ENCODE measurements around the gene MYBPH. TPM values are rescaled to one million over a fixed set of nuclear protein-coding genes. Genes with fewer than 3 reads are reported as not detected.

MYBPH gene
- polyA plus RNA-seq, 2 of the 4 experiments (the other 2 are of a cell fraction) = not detected

GRCh38 chr1:203161175-203161574 is 14.5 kb downstream of the MYBPH start:
- no peak overlapping the region for H3K27ac ChIP-seq
- POLR2A ChIA-PET = no interaction called here
- WGBS (ENCODE audit: missing lambda C conversion rate) = 24% methylated on average over 6 of the region's 6 CpGs
- no peak for TF ChIP-seq HOXB13 (CRISPR knock-in tag; IDR thresholded peaks at IDR 0.05; ENCODE audit: low read depth)
- no peak for TF ChIP-seq SREBF2 (IDR thresholded peaks at IDR 0.05)
- TF ChIP-seq PHF8 (IDR thresholded peaks at IDR 0.05; ENCODE audit: borderline replicate concordance, low read depth) = no peak
- TF ChIP-seq ZSCAN20 (CRISPR knock-in tag; IDR thresholded peaks at IDR 0.05) = no peak
- TF ChIP-seq BHLHE40 (IDR thresholded peaks at IDR 0.05; ENCODE audit: low read depth, low read length) = no peak
- no peak for TF ChIP-seq FOSB (CRISPR knock-in tag; IDR thresholded peaks at IDR 0.05)
- TF ChIP-seq RFX5 (IDR thresholded peaks at IDR 0.05) = no peak
- TF ChIP-seq ATOH8 (CRISPR knock-in tag; IDR thresholded peaks at IDR 0.05; ENCODE audit: low read depth) = no peak
- no peak for TF ChIP-seq EHF (CRISPR knock-in tag; IDR thresholded peaks at IDR 0.05)
- no peak for TF ChIP-seq HES2 (IDR thresholded peaks at IDR 0.05)
- TF ChIP-seq HOXA7 (CRISPR knock-in tag; IDR thresholded peaks at IDR 0.05) = no peak
- CTCF ChIA-PET = interaction anchor here (1.2 to 7.3 kb wide), 4 partner anchors 11 to 121 kb away, joined by 3 to 44 read pairs (median 24); no protein-coding TSS in a partner anchor
- ATAC-seq = no peak
- no peak for DNase-seq (ENCODE audit: low read depth in 1 of 2, low spot score in 1 of 2)
- peaks cover 13% of the 10 kb centered on the region for H3K9me3 ChIP-seq
- no peak overlapping the region for H3K4me2 ChIP-seq
- no peak for FAIRE-seq
- no peaks in the 10 kb centered on the region for H3K4me1 ChIP-seq
- H3K4me3 ChIP-seq = no peak overlapping the region

GRCh38 chr1:203159844-203160243 is 15.8 kb downstream of the MYBPH start:
- POLR2A ChIA-PET = no interaction called here
- H3K4me2 ChIP-seq = no peak overlapping the region
- 7% methylated on average over 1 of the region's 1 CpG for WGBS (ENCODE audit: missing lambda C conversion rate)
- DNase-seq (ENCODE audit: low read depth in 1 of 2, low spot score in 1 of 2) = no peak
- ATAC-seq = no peak
- no peak overlapping the region for H3K27ac ChIP-seq
- H3K4me3 ChIP-seq = no peak overlapping the region
- H3K9me3 ChIP-seq = peaks cover 13% of the 10 kb centered on the region
- TF ChIP-seq NFE2L2 (conservative IDR thresholded peaks at IDR 0.05; ENCODE audit: low read length) = no peak
- TF ChIP-seq JUNB (IDR thresholded peaks at IDR 0.05) = no peak
- no peak for TF ChIP-seq ATOH8 (CRISPR knock-in tag; IDR thresholded peaks at IDR 0.05; ENCODE audit: low read depth)
- no peak for TF ChIP-seq PBX3 (IDR thresholded peaks at IDR 0.05)
- no peak for TF ChIP-seq PHF8 (IDR thresholded peaks at IDR 0.05; ENCODE audit: borderline replicate concordance, low read depth)
- no peak for TF ChIP-seq TP53 (CRISPR knock-in tag; IDR thresholded peaks at IDR 0.05)
- no peak for TF ChIP-seq CBX2 (IDR thresholded peaks at IDR 0.05; ENCODE audit: borderline replicate concordance, low read depth)
- TF ChIP-seq NPAS2 (CRISPR knock-in tag; IDR thresholded peaks at IDR 0.05; ENCODE audit: borderline replicate concordance) = no peak
- no peak for TF ChIP-seq NR3C1 (IDR thresholded peaks at IDR 0.05)
- no peak for TF ChIP-seq REST (IDR thresholded peaks at IDR 0.05)
- no peak for TF ChIP-seq HES2 (IDR thresholded peaks at IDR 0.05)
- no peak for TF ChIP-seq KDM1A (IDR thresholded peaks at IDR 0.05; ENCODE audit: low read depth)
- no peak for TF ChIP-seq CHD4 (IDR thresholded peaks at IDR 0.05; ENCODE audit: borderline replicate concordance)
- TF ChIP-seq SREBF2 (IDR thresholded peaks at IDR 0.05) = no peak
- FAIRE-seq = no peak
- CTCF ChIA-PET = interaction anchor here (0.9 to 7.3 kb wide), 5 partner anchors 12 to 120 kb away, joined by 3 to 44 read pairs (median 23); no protein-coding TSS in a partner anchor
- H3K4me1 ChIP-seq = no peaks in the 10 kb centered on the region
